Suprapubic skin (tissue), 4 donors: ENCODE measurements around the gene TEX28. TPM values are rescaled to one million over a fixed set of nuclear protein-coding genes. Genes with fewer than 3 reads are reported as not detected.
A peak's percentile ranks its signal among the peaks of the same experiment; 100 is the strongest.
"Not testable (repeated sequence)": the region's sequence is repeated elsewhere in the genome, so short reads cannot be mapped to it uniquely, and the experiment has no call there.

ENCODE experiments used
- DNase-seq, 2 donors: peaks; one replicate each; pipeline ENCODE4 v3.0.0-alpha.2; 2019; ENCODE audit warnings: low spot score in 2 of 2
- H3K27ac ChIP-seq: fragments of 200-600 bp; sonication (generic); one replicate; pipeline ENCODE4 v1.5.1; 2019
- H3K27me3 ChIP-seq: fragments of 200-600 bp; sonication (generic); one replicate; pipeline ENCODE4 v1.5.1; 2019
- H3K36me3 ChIP-seq: fragments of 200-600 bp; sonication (generic); one replicate; pipeline ENCODE4 v1.5.1; 2019
- H3K4me1 ChIP-seq: fragments of 200-600 bp; sonication (generic); one replicate; pipeline ENCODE4 v1.5.1; 2019
- H3K4me3 ChIP-seq: fragments of 200-600 bp; sonication (generic); one replicate; pipeline ENCODE4 v1.5.1; 2019; ENCODE audit warnings: mild to moderate bottlenecking
- H3K9me3 ChIP-seq: fragments of 200-600 bp; sonication (generic); one replicate; pipeline ENCODE4 v1.5.1; 2019
- CTCF ChIP-seq, 2 donors: fragments of 200-600 bp in 1 of 2; fragments of 450-650 bp in 1 of 2; sonication (generic) in 1 of 2; IDR thresholded peaks; one replicate each; pipeline ENCODE4 v1.5.1; 2016 to 2019; ENCODE audit warnings: antibody characterized with exemption in 2 of 2, mild to moderate bottlenecking in 1 of 2, moderate library complexity in 1 of 2
- EP300 ChIP-seq: sonication (generic); formaldehyde crosslinking; IDR thresholded peaks from one replicate; pipeline ENCODE4 v1.6.1; 2017; ENCODE audit warnings: antibody characterized with exemption
- POLR2A ChIP-seq, 2 donors: fragments of 450-650 bp; IDR thresholded peaks; one replicate each; pipeline ENCODE4 v1.6.1; 2017; ENCODE audit warnings: antibody characterized with exemption in 2 of 2, mild to moderate bottlenecking in 2 of 2, moderate library complexity in 2 of 2
- POLR2AphosphoS5 ChIP-seq, 3 donors: sonication (generic); formaldehyde crosslinking; IDR thresholded peaks; one replicate each; pipeline ENCODE4 v1.6.1; 2017; ENCODE audit warnings: antibody characterized with exemption in 3 of 3
- WGBS: methylation state at CpG from one replicate; pipeline ENCODE4 v1.1.5; 2018; 5-methylcytosine and 5-hydroxymethylcytosine counted together
- total RNA-seq, 4 donors: library from RNA; depleted of rRNA; stranded (reverse); fragments of >200 nt; gene quantifications; one replicate each; pipeline ENCODE4 v1.1.0, GENCODE V29; 2016

TEX28 gene
- total RNA-seq, 4 donors from 2014 or later: 3.3 TPM; not detected in 3

GRCh38 chrX:154305541-154306205 is 10.7 kb upstream of the TEX28 start:
- Histone ChIP-seq H3K4me1 (no peaks in the 10 kb centered on the region), H3K36me3 (no peaks in the 10 kb centered on the region), H3K27ac (peak overlapping the region; percentile 38), H3K4me3 (no peak overlapping the region), H3K27me3 (no peaks in the 10 kb centered on the region), H3K9me3 (no peaks in the 10 kb centered on the region)
- 83% methylated on average over 11 of the region's 11 CpGs for WGBS
- no peak for TF ChIP-seq POLR2AphosphoS5 (IDR thresholded peaks at IDR 0.05)
- TF ChIP-seq EP300: no peak
- TF ChIP-seq POLR2A (IDR thresholded peaks at IDR 0.05): no peak
- no peak for TF ChIP-seq CTCF (IDR thresholded peaks at IDR 0.05)
- DNase-seq: no peak

- no peaks in the 10 kb centered on the region for H3K9me3 ChIP-seq
- TF ChIP-seq POLR2AphosphoS5 (IDR thresholded peaks at IDR 0.05) (no peak), CTCF (IDR thresholded peaks at IDR 0.05) (no peak), EP300 (no peak), POLR2A (IDR thresholded peaks at IDR 0.05) (no peak)
- peak overlapping the region; percentile 38 for H3K27ac ChIP-seq
- no peaks in the 10 kb centered on the region for H3K27me3 ChIP-seq
- DNase-seq: no peak
- no peak overlapping the region for H3K4me3 ChIP-seq
- H3K36me3 ChIP-seq: no peaks in the 10 kb centered on the region
- H3K4me1 ChIP-seq: no peaks in the 10 kb centered on the region
- 95% methylated on average over 10 of the region's 10 CpGs for WGBS
These were observed 9.9 kb upstream of the TEX28 start for GRCh38 chrX:154304846-154305245.

GRCh38 chrX:154303476-154303875 is 8.6 kb upstream of the TEX28 start:
- TF ChIP-seq CTCF (IDR thresholded peaks at IDR 0.05) (no peak), POLR2AphosphoS5 (IDR thresholded peaks at IDR 0.05) (no peak), POLR2A (IDR thresholded peaks at IDR 0.05) (no peak), EP300 (no peak)
- Histone ChIP-seq H3K9me3 (no peaks in the 10 kb centered on the region), H3K27ac (no peak overlapping the region), H3K4me1 (no peaks in the 10 kb centered on the region), H3K4me3 (no peak overlapping the region), H3K27me3 (no peaks in the 10 kb centered on the region), H3K36me3 (no peaks in the 10 kb centered on the region)
- 75% methylated on average over 8 of the region's 8 CpGs for WGBS
- no peak for DNase-seq

GRCh38 chrX:154302998-154303397 is 8.1 kb upstream of the TEX28 start:
- H3K27me3 ChIP-seq, H3K36me3 ChIP-seq, DNase-seq, H3K4me3 ChIP-seq, H3K9me3 ChIP-seq, H3K4me1 ChIP-seq, H3K27ac ChIP-seq: not testable (repeated sequence)
- WGBS: 78% methylated on average over 7 of the region's 7 CpGs

- no peak overlapping the region for H3K27ac ChIP-seq
- DNase-seq: no peak
- H3K27me3 ChIP-seq: no peaks in the 10 kb centered on the region
- no peaks in the 10 kb centered on the region for H3K9me3 ChIP-seq
- no peaks in the 10 kb centered on the region for H3K4me1 ChIP-seq
- no peak for TF ChIP-seq EP300
- no peak for TF ChIP-seq POLR2AphosphoS5 (IDR thresholded peaks at IDR 0.05)
- TF ChIP-seq POLR2A (IDR thresholded peaks at IDR 0.05): no peak
- TF ChIP-seq CTCF (IDR thresholded peaks at IDR 0.05): no peak
- H3K36me3 ChIP-seq: no peaks in the 10 kb centered on the region
- WGBS: 87% methylated on average over 8 of the region's 8 CpGs
- no peak overlapping the region for H3K4me3 ChIP-seq
These were observed 5.9 kb upstream of the TEX28 start for GRCh38 chrX:154300816-154301215.

- no peak overlapping the region for H3K4me3 ChIP-seq
These were observed 3.4 kb upstream of the TEX28 start for GRCh38 chrX:154298312-154298711.

More at GRCh38 chrX:154298312-154298711, 3.4 kb upstream of the TEX28 start:
- H3K27ac ChIP-seq: no peak overlapping the region
- no peaks in the 10 kb centered on the region for H3K27me3 ChIP-seq
- H3K4me1 ChIP-seq: no peaks in the 10 kb centered on the region
- 53% methylated on average over 7 of the region's 7 CpGs for WGBS
- TF ChIP-seq EP300 (no peak), POLR2A (IDR thresholded peaks at IDR 0.05) (no peak)
- no peak for DNase-seq
- H3K9me3 ChIP-seq: no peaks in the 10 kb centered on the region
- no peaks in the 10 kb centered on the region for H3K36me3 ChIP-seq
